Hepatocyte (in vitro differentiated cells): Measurements from ENCODE around the gene HSPH1. TPM values are rescaled to one million over a fixed set of nuclear protein-coding genes. Genes with fewer than 3 reads are reported as not detected.
"Not testable (repeated sequence)": the region's sequence is repeated elsewhere in the genome, so short reads cannot be mapped to it uniquely, and the experiment has no call there.

Source experiments
- DNase-seq: peaks from one replicate; pipeline ENCODE4 v3.0.0-alpha.2; 2016; ENCODE audit warnings: low spot score
- H2AFZ ChIP-seq: fragments of 200-600 bp; sonication (generic); 2 replicates; pipeline ENCODE4 v1.6.0; 2016; ENCODE audit warnings: antibody characterized with exemption, mild to moderate bottlenecking
- H3K27ac ChIP-seq: fragments of 200-600 bp; sonication (generic); 2 replicates; pipeline ENCODE4 v1.5.1; 2016; ENCODE audit warnings: mild to moderate bottlenecking
- H3K27me3 ChIP-seq: fragments of 200-600 bp; sonication (generic); 2 replicates; pipeline ENCODE4 v1.6.1; 2016
- H3K36me3 ChIP-seq: fragments of 200-600 bp; sonication (generic); replicated peaks from 2 replicates; pipeline ENCODE4 v1.5.1; 2016; ENCODE audit warnings: low read depth; ENCODE audit not compliant: insufficient read depth
- H3K4me1 ChIP-seq: fragments of 200-600 bp; sonication (generic); 2 replicates; pipeline ENCODE4 v1.5.1; 2016; ENCODE audit warnings: mild to moderate bottlenecking, moderate library complexity; ENCODE audit not compliant: insufficient read depth
- H3K4me2 ChIP-seq: fragments of 200-600 bp; sonication (generic); 2 replicates; pipeline ENCODE4 v1.6.0; 2016
- H3K4me3 ChIP-seq: fragments of 200-600 bp; sonication (generic); 2 replicates; pipeline ENCODE4 v1.5.1; 2016; ENCODE audit warnings: mild to moderate bottlenecking
- H3K79me2 ChIP-seq: fragments of 200-600 bp; sonication (generic); 2 replicates; pipeline ENCODE4 v1.6.0; 2017; ENCODE audit warnings: mild to moderate bottlenecking
- H3K9me2 ChIP-seq: fragments of 200-600 bp; sonication (generic); replicated peaks from 2 replicates; pipeline ENCODE4 v1.6.0; 2017; ENCODE audit warnings: mild to moderate bottlenecking; ENCODE audit not compliant: insufficient read depth
- H3K9me3 ChIP-seq: fragments of 200-600 bp; sonication (generic); 2 replicates; pipeline ENCODE4 v1.5.1; 2016; ENCODE audit warnings: low read depth, mild to moderate bottlenecking
- H4K20me1 ChIP-seq: fragments of 200-600 bp; sonication (generic); 2 replicates; pipeline ENCODE4 v1.6.0; 2016; ENCODE audit warnings: mild to moderate bottlenecking; ENCODE audit not compliant: insufficient read depth, poor library complexity, severe bottlenecking
- CTCF ChIP-seq: fragments of 200-600 bp; sonication (generic); IDR thresholded peaks from 2 replicates; pipeline ENCODE4 v1.5.1; 2016; ENCODE audit warnings: antibody characterized with exemption, mild to moderate bottlenecking; ENCODE audit not compliant: poor library complexity
- EZH2 ChIP-seq: fragments of 200-600 bp; sonication (generic); IDR thresholded peaks from 2 replicates; pipeline ENCODE4 v1.6.1; 2016; ENCODE audit warnings: antibody characterized with exemption, mild to moderate bottlenecking, borderline replicate concordance
- EZH2phosphoT487 ChIP-seq: fragments of 200-600 bp; sonication (generic); IDR thresholded peaks from one replicate; pipeline ENCODE4 v1.6.1; 2018; ENCODE audit warnings: antibody characterized with exemption, mild to moderate bottlenecking, low read depth, moderate library complexity; ENCODE audit not compliant: unreplicated experiment, severe bottlenecking
- WGBS: methylation state at CpG from one replicate; pipeline ENCODE4 v1.1.6; 2016; ENCODE audit warnings: low lambda C conversion rate; ENCODE audit errors: missing lambda C conversion rate; 5-methylcytosine and 5-hydroxymethylcytosine counted together
- polyA plus RNA-seq: library from polyadenylated mRNA; unstranded; fragments of >200 nt; fragmentation: Nextera tagmentation; extraction: Ambion mirVana; gene quantifications from 2 replicates; pipeline ENCODE4 v1.2.1, GENCODE V29; 2016
- total RNA-seq: library from RNA; depleted of rRNA; stranded (reverse); fragments of >200 nt; gene quantifications from 2 replicates; pipeline ENCODE4 v1.2.3, GENCODE V29; 2014

Gene HSPH1
- total and polyA plus RNA-seq, 2 experiments from 2014 or later = 64.1 to 74.2 TPM

GRCh38 chr13:31105020-31105795 lies 56.5 kb downstream of the HSPH1 start:
- Histone ChIP-seq H4K20me1 (no peaks in the 10 kb centered on the region), H3K4me2 (no peak overlapping the region), H3K9me2 (no peaks in the 10 kb centered on the region), H3K36me3 (no peaks in the 10 kb centered on the region), H3K4me1 (no peaks in the 10 kb centered on the region), H3K9me3 (no peaks in the 10 kb centered on the region), H3K79me2 (no peaks in the 10 kb centered on the region), H3K27ac (no peak overlapping the region), H3K4me3 (no peak overlapping the region), H3K27me3 (peaks cover 19% of the 10 kb centered on the region), H2AFZ (no peak overlapping the region)
- DNase-seq = no peak
- 90% methylated on average over 6 of the region's 6 CpGs for WGBS
- TF ChIP-seq EZH2phosphoT487 = no peak
- no peak for TF ChIP-seq CTCF
- no peak for TF ChIP-seq EZH2

- no peak overlapping the region for H3K4me3 ChIP-seq
These were observed 58.8 kb downstream of the HSPH1 start for GRCh38 chr13:31102905-31103304.

GRCh38 chr13:31101472-31102170 lies 60.1 kb downstream of the HSPH1 start:
- 68% methylated on average over 7 of the region's 7 CpGs for WGBS
- TF ChIP-seq EZH2phosphoT487 (no peak), CTCF (no peak), EZH2 (no peak)

More at GRCh38 chr13:31102905-31103304, 58.8 kb downstream of the HSPH1 start:
- H4K20me1 ChIP-seq = no peaks in the 10 kb centered on the region
- TF ChIP-seq EZH2phosphoT487 = no peak
- no peaks in the 10 kb centered on the region for H3K36me3 ChIP-seq
- no peaks in the 10 kb centered on the region for H3K79me2 ChIP-seq
- no peak overlapping the region for H2AFZ ChIP-seq
- H3K9me2 ChIP-seq = no peaks in the 10 kb centered on the region
- 98% methylated on average over 3 of the region's 3 CpGs for WGBS
- no peak overlapping the region for H3K4me2 ChIP-seq
- peaks cover 20% of the 10 kb centered on the region for H3K27me3 ChIP-seq
- no peak overlapping the region for H3K27ac ChIP-seq
- no peak for DNase-seq
- H3K4me1 ChIP-seq = no peaks in the 10 kb centered on the region
- H3K9me3 ChIP-seq = no peaks in the 10 kb centered on the region

GRCh38 chr13:31100721-31101120 lies 61.0 kb downstream of the HSPH1 start:
- Histone ChIP-seq H3K4me2 (no peak overlapping the region), H3K27me3 (peaks cover 20% of the 10 kb centered on the region), H3K79me2 (no peaks in the 10 kb centered on the region), H3K4me3 (no peak overlapping the region), H4K20me1 (no peaks in the 10 kb centered on the region), H3K9me3 (no peaks in the 10 kb centered on the region), H3K9me2 (no peaks in the 10 kb centered on the region), H3K36me3 (no peaks in the 10 kb centered on the region), H3K27ac (no peak overlapping the region), H2AFZ (no peak overlapping the region), H3K4me1 (no peaks in the 10 kb centered on the region)
- no peak for DNase-seq
- 82% methylated on average over 7 of the region's 7 CpGs for WGBS
- TF ChIP-seq EZH2phosphoT487 = no peak
- no peak for TF ChIP-seq CTCF
- no peak for TF ChIP-seq EZH2

More at GRCh38 chr13:31101472-31102170, 60.1 kb downstream of the HSPH1 start:
- Histone ChIP-seq H3K4me3 (no peak overlapping the region), H4K20me1 (no peaks in the 10 kb centered on the region), H3K9me3 (no peaks in the 10 kb centered on the region), H2AFZ (no peak overlapping the region), H3K4me1 (no peaks in the 10 kb centered on the region), H3K36me3 (no peaks in the 10 kb centered on the region), H3K9me2 (no peaks in the 10 kb centered on the region), H3K27me3 (peaks cover 20% of the 10 kb centered on the region), H3K79me2 (no peaks in the 10 kb centered on the region), H3K4me2 (no peak overlapping the region), H3K27ac (no peak overlapping the region)
- DNase-seq = no peak

- H3K9me2 ChIP-seq, H3K9me3 ChIP-seq, DNase-seq, H3K79me2 ChIP-seq, H3K4me1 ChIP-seq, H3K27ac ChIP-seq, H3K4me3 ChIP-seq, H3K4me2 ChIP-seq, H3K36me3 ChIP-seq, H4K20me1 ChIP-seq, H2AFZ ChIP-seq: not testable (repeated sequence)
- WGBS = 36% methylated on average over 3 of the region's 3 CpGs
- H3K27me3 ChIP-seq = peaks cover 16% of the 10 kb centered on the region
These were observed 63.7 kb downstream of the HSPH1 start for GRCh38 chr13:31097911-31098434.
